OCI-LY7 (cell line): ENCODE results near the gene AKAP9. TPM values are rescaled to one million over a fixed set of nuclear protein-coding genes. Genes with fewer than 3 reads are reported as not detected.

Experiments
- BruUV-seq: library from RNA; stranded (reverse); fragments of 400-500 nt; replicated peaks from 2 replicates; lab custom pipeline; 2021; lab: Mats Ljungman, UMichigan
- CTCF ChIA-PET: fragments of 300-600 bp; sonication (Branson Sonifier 250); formaldehyde crosslinking; loops from one replicate; lab custom pipeline; 2022; ENCODE audit warnings: antibody characterized with exemption; ENCODE audit not compliant: unreplicated experiment; lab: Charles Lee
- POLR2A ChIA-PET: fragments of 300-600 bp; sonication (Branson Sonifier 250); formaldehyde crosslinking; loops from one replicate; lab custom pipeline; 2022; ENCODE audit warnings: antibody characterized with exemption; lab: Charles Lee
- DNase-seq: peaks from one replicate; pipeline ENCODE4 v3.0.0-alpha.2; 2015; ENCODE audit warnings: low spot score
- H2AFZ ChIP-seq: fragments of 200-600 bp; sonication (generic), shearing (Covaris generic); 2 replicates; pipeline ENCODE4 v1.6.1; 2014; ENCODE audit warnings: mild to moderate bottlenecking, antibody characterized with exemption, low read length, moderate library complexity
- H3K27ac ChIP-seq: fragments of 200-600 bp; sonication (generic); 2 replicates; pipeline ENCODE4 v1.5.1; 2014; ENCODE audit warnings: mixed run types, low read depth, mild to moderate bottlenecking, moderate library complexity, low read length, inconsistent platforms; ENCODE audit not compliant: poor library complexity, severe bottlenecking
- H3K36me3 ChIP-seq: fragments of 200-600 bp; sonication (generic); 2 replicates; pipeline ENCODE4 v1.6.1; 2014; ENCODE audit warnings: mild to moderate bottlenecking, antibody characterized with exemption, low read length, moderate library complexity, mixed read lengths; ENCODE audit not compliant: insufficient read depth
- H3K4me1 ChIP-seq: fragments of 200-600 bp; sonication (generic); 2 replicates; pipeline ENCODE4 v1.5.1; 2014; ENCODE audit warnings: mild to moderate bottlenecking, low read length; ENCODE audit not compliant: insufficient read depth, poor library complexity, severe bottlenecking
- H3K4me2 ChIP-seq: fragments of 200-600 bp; sonication (generic); 2 replicates; pipeline ENCODE4 v1.6.1; 2014; ENCODE audit warnings: mild to moderate bottlenecking, low read length
- H3K4me3 ChIP-seq: fragments of 200-600 bp; sonication (generic); 2 replicates; pipeline ENCODE4 v1.5.1; 2014; ENCODE audit warnings: mild to moderate bottlenecking, low read depth, low read length; ENCODE audit not compliant: poor library complexity, severe bottlenecking
- H3K79me2 ChIP-seq: fragments of 200-600 bp; sonication (generic); 2 replicates; pipeline ENCODE4 v1.6.1; 2016; ENCODE audit warnings: low read depth, mild to moderate bottlenecking, low read length, moderate library complexity, mixed read lengths; ENCODE audit not compliant: insufficient read depth
- H3K9me2 ChIP-seq: fragments of 200-600 bp; sonication (generic); 2 replicates; pipeline ENCODE4 v1.6.1; 2016; ENCODE audit warnings: mild to moderate bottlenecking, low read length, mixed read lengths; ENCODE audit not compliant: insufficient read depth
- H3K9me3 ChIP-seq: fragments of 200-600 bp; sonication (generic); 2 replicates; pipeline ENCODE4 v1.6.1; 2014; ENCODE audit warnings: mild to moderate bottlenecking, mixed run types, low read length, mixed read lengths
- H4K20me1 ChIP-seq: fragments of 200-600 bp; sonication (generic); 2 replicates; pipeline ENCODE4 v1.6.1; 2014; ENCODE audit warnings: mild to moderate bottlenecking, antibody characterized with exemption, low read length, moderate library complexity, mixed read lengths; ENCODE audit not compliant: insufficient read depth
- EZH2phosphoT487 ChIP-seq: fragments of 200-600 bp; sonication (generic); IDR thresholded peaks from 2 replicates; pipeline ENCODE4 v1.6.1; 2018; ENCODE audit warnings: low read depth, borderline replicate concordance, mild to moderate bottlenecking, mixed run types, antibody characterized with exemption, low read length, moderate library complexity, mixed read lengths
- intact Hi-C: fragments of 100-400 bp; cut with micrococcal nuclease; formaldehyde crosslinking; loops from one replicate; pipeline ENCODE4 v1.10.0; 2022; ENCODE audit not compliant: unreplicated experiment
- total RNA-seq, 2 experiments: library from RNA; depleted of rRNA in 1 of 2; stranded (reverse); fragments of >200 nt in 1 of 2; shearing (Covaris generic) in 1 of 2; gene quantifications; 2 replicates each; pipeline ENCODE4 v1.2.3, GENCODE V29; 2014 to 2022
- TF ChIP-seq, protein P1 (sequence below): fragments of 200-600 bp; sonication (generic); conservative IDR thresholded peaks from 2 replicates; pipeline ENCODE4 v1.5.1; 2014; ENCODE audit warnings: mild to moderate bottlenecking, antibody characterized with exemption, low read length, moderate library complexity, mixed read lengths

AKAP9 gene
- total RNA-seq, 2 experiments from 2014 or later = 32.6 to 38.1 TPM

DNA sequence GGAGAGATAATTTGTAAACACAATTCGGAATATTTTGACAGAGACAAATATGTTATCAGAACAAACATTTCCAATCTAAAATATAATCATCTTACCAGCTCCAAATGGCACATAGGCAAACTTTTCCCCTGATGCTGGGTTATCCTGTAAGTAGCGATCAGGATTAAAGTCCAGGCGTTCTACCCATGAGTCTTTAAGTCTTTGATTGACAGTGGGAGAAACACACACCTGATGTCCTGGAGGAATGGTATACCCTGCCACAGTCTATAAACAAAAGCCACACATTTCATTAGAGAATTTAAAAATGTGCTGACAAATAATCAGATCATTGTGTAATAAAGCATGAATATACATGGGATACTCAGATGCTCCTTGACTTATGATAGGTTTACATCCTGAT, 176.3 kb downstream of the AKAP9 start:
- peaks cover 34% of the 10 kb centered on the region for H3K79me2 ChIP-seq
- CTCF ChIA-PET = no interaction called here

DNA sequence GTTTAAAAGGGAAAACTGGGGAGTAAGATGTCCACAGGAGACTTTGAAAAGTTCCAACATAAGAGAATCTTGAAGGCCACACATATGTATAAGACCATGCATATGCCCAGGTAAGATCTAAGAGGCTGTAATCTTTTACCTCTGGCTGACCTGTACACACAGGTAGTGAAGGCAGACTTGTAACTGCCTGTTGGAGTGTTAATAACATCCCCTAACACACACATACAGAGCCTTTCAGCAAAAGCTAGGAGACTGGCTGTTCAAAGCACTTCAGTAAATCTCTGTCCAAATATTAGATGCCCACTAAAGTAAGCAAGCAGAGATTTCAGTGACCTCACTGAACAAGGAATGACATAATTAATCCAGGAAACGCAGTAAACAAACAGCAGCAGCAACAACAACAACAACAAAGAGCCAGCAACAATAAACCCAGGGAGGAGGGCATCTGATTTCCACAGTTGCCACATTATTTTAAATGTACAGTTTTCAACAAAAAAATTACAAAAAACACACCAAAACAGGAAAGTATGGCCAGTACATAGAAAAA, 178.6 kb downstream of the AKAP9 start:
- TF ChIP-seq, protein P1, sequence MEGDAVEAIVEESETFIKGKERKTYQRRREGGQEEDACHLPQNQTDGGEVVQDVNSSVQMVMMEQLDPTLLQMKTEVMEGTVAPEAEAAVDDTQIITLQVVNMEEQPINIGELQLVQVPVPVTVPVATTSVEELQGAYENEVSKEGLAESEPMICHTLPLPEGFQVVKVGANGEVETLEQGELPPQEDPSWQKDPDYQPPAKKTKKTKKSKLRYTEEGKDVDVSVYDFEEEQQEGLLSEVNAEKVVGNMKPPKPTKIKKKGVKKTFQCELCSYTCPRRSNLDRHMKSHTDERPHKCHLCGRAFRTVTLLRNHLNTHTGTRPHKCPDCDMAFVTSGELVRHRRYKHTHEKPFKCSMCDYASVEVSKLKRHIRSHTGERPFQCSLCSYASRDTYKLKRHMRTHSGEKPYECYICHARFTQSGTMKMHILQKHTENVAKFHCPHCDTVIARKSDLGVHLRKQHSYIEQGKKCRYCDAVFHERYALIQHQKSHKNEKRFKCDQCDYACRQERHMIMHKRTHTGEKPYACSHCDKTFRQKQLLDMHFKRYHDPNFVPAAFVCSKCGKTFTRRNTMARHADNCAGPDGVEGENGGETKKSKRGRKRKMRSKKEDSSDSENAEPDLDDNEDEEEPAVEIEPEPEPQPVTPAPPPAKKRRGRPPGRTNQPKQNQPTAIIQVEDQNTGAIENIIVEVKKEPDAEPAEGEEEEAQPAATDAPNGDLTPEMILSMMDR = no peak
- TF ChIP-seq EZH2phosphoT487 = no peak
- peaks cover 100% of the 10 kb centered on the region for H3K36me3 ChIP-seq
- ChIA-PET POLR2A (interaction anchor here (0.7 to 0.9 kb wide), 2 partner anchors 15 to 62 kb away, joined by 3 read pairs; partner anchors contain the start of gene CYP51A1), CTCF (no interaction called here)
- no peak overlapping the region for H2AFZ ChIP-seq
- DNase-seq = no peak
- no peaks in the 10 kb centered on the region; the same call in 1 of the 2 replicates for H4K20me1 ChIP-seq
- peaks cover 34% of the 10 kb centered on the region for H3K79me2 ChIP-seq
- BruUV-seq = no TSS peak
- no peak overlapping the region for H3K27ac ChIP-seq
- no peaks in the 10 kb centered on the region for H3K9me2 ChIP-seq
- H3K4me2 ChIP-seq = no peak overlapping the region
- H3K9me3 ChIP-seq = no peaks in the 10 kb centered on the region
- intact Hi-C loops = no loop called here
- no peak overlapping the region for H3K4me3 ChIP-seq
- no peaks in the 10 kb centered on the region for H3K4me1 ChIP-seq

More for the DNA sequence above, 176.3 kb downstream of the AKAP9 start:
- Histone ChIP-seq H3K4me3 (no peak overlapping the region), H4K20me1 (no peaks in the 10 kb centered on the region; the same call in 1 of the 2 replicates), H3K4me1 (no peaks in the 10 kb centered on the region), H3K9me2 (no peaks in the 10 kb centered on the region), H3K4me2 (no peak overlapping the region), H3K9me3 (no peaks in the 10 kb centered on the region), H2AFZ (no peak overlapping the region), H3K36me3 (peaks cover 95% of the 10 kb centered on the region), H3K27ac (no peak overlapping the region)
- TF ChIP-seq, protein P1 = no peak
- TF ChIP-seq EZH2phosphoT487 = no peak
- POLR2A ChIA-PET = interaction anchor here (0.6 kb wide), 1 partner anchor 176 kb away, joined by 3 read pairs; no protein-coding TSS in a partner anchor
- intact Hi-C loops = no loop called here
- DNase-seq = no peak
- no TSS peak for BruUV-seq

DNA sequence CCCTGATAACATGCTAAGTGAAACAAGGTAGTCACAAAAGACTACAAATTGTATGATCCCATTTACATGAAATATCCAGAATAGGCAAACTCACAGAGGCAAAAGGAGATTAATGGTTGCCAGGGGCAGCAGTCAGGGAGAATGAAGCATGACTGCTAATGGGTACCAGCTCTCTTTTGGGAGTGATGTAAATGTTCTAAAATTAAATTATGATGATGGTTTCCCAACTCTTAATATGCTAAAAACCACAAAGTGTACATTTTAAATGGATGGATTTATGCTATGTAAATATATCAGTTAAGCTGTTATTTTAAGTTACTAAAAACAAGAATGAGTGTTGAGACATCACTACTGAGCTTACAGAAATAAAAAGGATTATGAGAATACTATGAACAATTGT, 181.0 kb downstream of the AKAP9 start:
- DNase-seq = no peak
- POLR2A ChIA-PET = interaction anchor here (1.1 kb wide), 1 partner anchor 10 kb away, joined by 10 read pairs; no protein-coding TSS in a partner anchor
- no TSS peak for BruUV-seq
- H3K9me2 ChIP-seq = no peaks in the 10 kb centered on the region
- no peaks in the 10 kb centered on the region; the same call in 1 of the 2 replicates for H4K20me1 ChIP-seq
- CTCF ChIA-PET = interaction anchor here (0.6 kb wide), 1 partner anchor 10 kb away, joined by 4 read pairs; no protein-coding TSS in a partner anchor
- no peak overlapping the region for H3K27ac ChIP-seq
- no peaks in the 10 kb centered on the region for H3K4me1 ChIP-seq
- H3K9me3 ChIP-seq = no peaks in the 10 kb centered on the region
- H3K4me2 ChIP-seq = no peak overlapping the region
- H3K36me3 ChIP-seq = peaks cover 100% of the 10 kb centered on the region
- H3K4me3 ChIP-seq = no peak overlapping the region
- TF ChIP-seq, protein P1 = no peak
- no peak for TF ChIP-seq EZH2phosphoT487
- H2AFZ ChIP-seq = no peak overlapping the region
- peaks cover 34% of the 10 kb centered on the region for H3K79me2 ChIP-seq
- intact Hi-C loops = no loop called here
